Stimulated activated CD4-positive, alpha-beta T cell treated with anti-CD3 and anti-CD28 coated beads, TNF-alpha, amount 100 ng/mL, for 1 hour (primary cell): Measurements from ENCODE around the gene CDK6.

Experiments
- DNase-seq, 3 donors: peaks; one replicate each; pipeline ENCODE4 v3.0.0-alpha.2; 2020; ENCODE audit warnings: low read depth in 3 of 3, low spot score in 1 of 3

CDK6 gene

GRCh38 chr7:92794831-92795230 is 41.5 kb downstream of the CDK6 start:
- no peak for DNase-seq

- no peak for DNase-seq
Measured at GRCh38 chr7:92794391-92794790, 42.0 kb downstream of the CDK6 start.

GRCh38 chr7:92793656-92794205 is 42.6 kb downstream of the CDK6 start:
- DNase-seq: no peak

GRCh38 chr7:92790992-92791391 is 45.4 kb downstream of the CDK6 start:
- no peak for DNase-seq

- no peak for DNase-seq
Measured at GRCh38 chr7:92788559-92789183, 47.7 kb downstream of the CDK6 start.

- no peak for DNase-seq
Measured at GRCh38 chr7:92785923-92786322, 50.5 kb downstream of the CDK6 start.

GRCh38 chr7:92784935-92785334 is 51.4 kb downstream of the CDK6 start:
- no peak for DNase-seq

- DNase-seq: no peak
Measured at GRCh38 chr7:92783260-92784201, 52.8 kb downstream of the CDK6 start.

GRCh38 chr7:92782855-92783254 is 53.5 kb downstream of the CDK6 start:
- DNase-seq: no peak

- DNase-seq: no peak
Measured at GRCh38 chr7:92782236-92782635, 54.1 kb downstream of the CDK6 start.

GRCh38 chr7:92781117-92781720 is 55.2 kb downstream of the CDK6 start:
- DNase-seq: no peak

GRCh38 chr7:92778972-92779371 is 57.4 kb downstream of the CDK6 start:
- DNase-seq: no peak

- no peak for DNase-seq
Measured at GRCh38 chr7:92777993-92778392, 58.4 kb downstream of the CDK6 start.

GRCh38 chr7:92773808-92774207 is 62.6 kb downstream of the CDK6 start:
- no peak for DNase-seq

GRCh38 chr7:92769844-92770243 is 66.5 kb downstream of the CDK6 start:
- DNase-seq: no peak

- no peak for DNase-seq
Measured at GRCh38 chr7:92769394-92769699, 67.0 kb downstream of the CDK6 start.

GRCh38 chr7:92768501-92769393 is 67.6 kb downstream of the CDK6 start:
- no peak for DNase-seq

- no peak for DNase-seq
Measured at GRCh38 chr7:92767437-92767836, 68.9 kb downstream of the CDK6 start.

- DNase-seq: no peak
Measured at GRCh38 chr7:92766461-92767003, 69.8 kb downstream of the CDK6 start.

GRCh38 chr7:92765725-92766124 is 70.6 kb downstream of the CDK6 start:
- no peak for DNase-seq
